NCI-H510A (cell line): ENCODE measurements around the gene DHX9.

Source experiments
- DNase-seq: peaks from one replicate; lab custom pipeline; 2025; lab: John Stamatoyannopoulos, UW

Gene DHX9

GRCh38 chr1:182839209-182840066, at the start of gene DHX9:
TSS of gene DHX9 (plus strand) at chr1:182839347. CDS start at chr1:182842567, 3,220 bp downstream.
- peak; percentile 84 for DNase-seq

GRCh38 chr1:182791281-182792179, 47.6 kb upstream of the DHX9 start:
- no peak for DNase-seq

GRCh38 chr1:182794091-182794490, 45.1 kb upstream of the DHX9 start:
- no peak for DNase-seq

GRCh38 chr1:182794676-182795201, 44.4 kb upstream of the DHX9 start:
- DNase-seq: no peak

GRCh38 chr1:182795563-182796228, 43.5 kb upstream of the DHX9 start:
- DNase-seq: no peak

- no peak for DNase-seq
These were observed 36.9 kb upstream of the DHX9 start for GRCh38 chr1:182802006-182802803.

GRCh38 chr1:182803846-182804245, 35.3 kb upstream of the DHX9 start:
- no peak for DNase-seq

- no peak for DNase-seq
These were observed 33.0 kb upstream of the DHX9 start for GRCh38 chr1:182806015-182806678.

- no peak for DNase-seq
These were observed 31.2 kb upstream of the DHX9 start for GRCh38 chr1:182807907-182808306.

GRCh38 chr1:182809414-182809957, 29.7 kb upstream of the DHX9 start:
- no peak for DNase-seq

GRCh38 chr1:182811975-182812722, 27.0 kb upstream of the DHX9 start:
- no peak for DNase-seq

GRCh38 chr1:182816863-182817262, 22.3 kb upstream of the DHX9 start:
- no peak for DNase-seq

GRCh38 chr1:182817802-182818201, 21.3 kb upstream of the DHX9 start:
- DNase-seq: no peak

- DNase-seq: no peak
These were observed 15.9 kb upstream of the DHX9 start for GRCh38 chr1:182823220-182823619.

- no peak for DNase-seq
These were observed 12.3 kb upstream of the DHX9 start for GRCh38 chr1:182826892-182827291.

- DNase-seq: no peak
These were observed 9.7 kb upstream of the DHX9 start for GRCh38 chr1:182829285-182829932.

GRCh38 chr1:182833271-182833670, 5.9 kb upstream of the DHX9 start:
- DNase-seq: no peak

- no peak for DNase-seq
These were observed 4.8 kb upstream of the DHX9 start for GRCh38 chr1:182834326-182834725.

GRCh38 chr1:182835806-182836205, 3.3 kb upstream of the DHX9 start:
- DNase-seq: no peak
